Body of pancreas (tissue), 4 donors: Measurements from ENCODE around the gene ELOB. TPM values are rescaled to one million over a fixed set of nuclear protein-coding genes. Genes with fewer than 3 reads are reported as not detected.
A peak's percentile ranks its signal among the peaks of the same experiment; 100 is the strongest.

ENCODE experiments used
- ATAC-seq: fragments of 150-250 bp; one replicate; pipeline ENCODE4 v1.9.1; 2016
- DNase-seq, 4 donors: peaks; one replicate each; pipeline ENCODE4 v3.0.0-alpha.2; 2019
- H3K27ac ChIP-seq, 4 donors: fragments of 200-600 bp; sonication (generic); 1 replicate in 3 of 4; 2 replicates in 1 of 4; pipeline versions ENCODE4 v1.5.1 to v1.6.1; 2016 to 2019; ENCODE audit warnings: mild to moderate bottlenecking in 1 of 4, mixed read lengths in 1 of 4, moderate library complexity in 1 of 4
- H3K27me3 ChIP-seq, 2 donors: fragments of 200-600 bp; sonication (generic); one replicate each; pipeline ENCODE4 v1.6.0; 2016; ENCODE audit warnings: mild to moderate bottlenecking in 1 of 2
- H3K36me3 ChIP-seq, 2 donors: fragments of 200-600 bp; sonication (generic); replicated peaks in 1 of 2; 2 replicates each; pipeline ENCODE4 v1.5.1; 2016; ENCODE audit warnings: low read depth in 2 of 2; ENCODE audit not compliant: insufficient read depth in 1 of 2
- H3K4me1 ChIP-seq: fragments of 200-600 bp; sonication (generic); one replicate; pipeline ENCODE4 v1.6.0; 2016
- H3K4me3 ChIP-seq, 2 donors: fragments of 200-600 bp; sonication (generic); 1 replicate in 1 of 2; 2 replicates in 1 of 2; pipeline ENCODE4 v1.5.1; 2016 to 2019
- H3K9me3 ChIP-seq, 3 donors: fragments of 200-600 bp; sonication (generic); 1 replicate in 2 of 3; 2 replicates in 1 of 3; pipeline ENCODE4 v1.5.1; 2016
- POLR2A ChIP-seq, 3 donors: fragments of 450-650 bp; IDR thresholded peaks; one replicate each; pipeline ENCODE4 v1.6.1; 2016; ENCODE audit warnings: antibody characterized with exemption in 3 of 3, mild to moderate bottlenecking in 2 of 3
- WGBS, 2 donors: methylation state at CpG; one replicate each; pipeline ENCODE4 v1.1.5; 2017; 5-methylcytosine and 5-hydroxymethylcytosine counted together
- intact Hi-C: fragments of 100-400 bp; cut with DNase I; formaldehyde crosslinking; loops from one replicate; pipeline ENCODE4 v1.15.1; 2023
- total RNA-seq, 2 donors: library from RNA; depleted of rRNA; stranded (reverse); fragments of >200 nt; gene quantifications; one replicate each; pipeline ENCODE4 v1.1.0, GENCODE V29; 2016
- TF ChIP-seq, protein P1 (sequence below), 7 experiments: fragments of 450-650 bp in 4 of 7; fragments of 200-600 bp in 3 of 7; sonication (generic) in 3 of 7; IDR thresholded peaks; one replicate each; pipeline ENCODE4 v1.5.1; 2016 to 2019; ENCODE audit warnings: antibody characterized with exemption in 7 of 7

Gene ELOB
- total RNA-seq, 2 donors from 2014 or later: 77.5 to 186 TPM

DNA sequence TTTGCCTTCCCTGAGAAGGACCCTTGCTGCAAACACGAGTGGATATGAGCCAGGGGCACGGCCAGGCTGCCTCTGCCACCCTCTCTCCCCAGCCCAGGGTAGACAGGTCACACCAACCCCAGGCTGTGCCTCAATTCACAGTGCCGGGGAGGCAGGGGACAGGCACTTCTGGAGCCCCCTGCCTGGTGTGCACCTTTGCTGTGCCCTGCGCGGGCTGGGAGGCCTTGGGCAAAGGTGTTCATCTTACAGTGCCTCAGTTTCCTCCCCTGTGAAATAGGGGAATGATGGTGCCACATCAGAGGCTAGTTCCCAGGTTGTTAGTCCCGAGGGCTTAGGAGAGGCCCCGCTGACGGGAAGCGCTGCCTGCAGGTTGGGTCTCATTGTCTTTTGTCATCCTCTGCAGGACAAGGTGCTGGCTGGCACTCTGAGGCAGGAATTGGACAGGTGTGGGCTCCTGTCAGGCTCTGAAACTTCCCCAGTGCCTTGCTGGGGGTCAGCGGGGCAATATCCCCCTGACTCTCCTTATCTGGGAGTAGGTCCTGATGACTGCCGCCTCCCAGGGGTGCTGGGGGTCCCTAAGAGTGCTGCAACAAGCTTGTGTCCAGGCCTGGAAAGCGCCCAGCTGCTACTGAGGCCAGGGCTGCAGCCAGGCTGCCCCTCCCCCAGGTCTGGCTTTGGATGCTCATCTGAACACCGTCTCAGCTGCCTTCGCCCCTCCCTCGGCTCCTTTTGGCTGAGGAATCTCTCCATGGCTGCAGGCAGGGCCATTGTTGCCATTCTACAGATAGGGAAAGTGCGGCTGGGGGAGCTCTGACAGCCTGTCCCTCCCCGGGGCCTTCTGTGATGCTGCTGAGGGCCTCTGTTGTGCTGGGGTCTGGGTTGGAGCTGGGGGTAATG lies 43.1 kb upstream of the ELOB start:
- peaks cover 5% of the 10 kb centered on the region for H3K4me1 ChIP-seq
- ATAC-seq (no peak), DNase-seq (no peak)
- no peak overlapping the region for H3K27ac ChIP-seq
- intact Hi-C loops: no loop called here
- TF ChIP-seq POLR2A (IDR thresholded peaks at IDR 0.05): no peak
- TF ChIP-seq, protein P1, sequence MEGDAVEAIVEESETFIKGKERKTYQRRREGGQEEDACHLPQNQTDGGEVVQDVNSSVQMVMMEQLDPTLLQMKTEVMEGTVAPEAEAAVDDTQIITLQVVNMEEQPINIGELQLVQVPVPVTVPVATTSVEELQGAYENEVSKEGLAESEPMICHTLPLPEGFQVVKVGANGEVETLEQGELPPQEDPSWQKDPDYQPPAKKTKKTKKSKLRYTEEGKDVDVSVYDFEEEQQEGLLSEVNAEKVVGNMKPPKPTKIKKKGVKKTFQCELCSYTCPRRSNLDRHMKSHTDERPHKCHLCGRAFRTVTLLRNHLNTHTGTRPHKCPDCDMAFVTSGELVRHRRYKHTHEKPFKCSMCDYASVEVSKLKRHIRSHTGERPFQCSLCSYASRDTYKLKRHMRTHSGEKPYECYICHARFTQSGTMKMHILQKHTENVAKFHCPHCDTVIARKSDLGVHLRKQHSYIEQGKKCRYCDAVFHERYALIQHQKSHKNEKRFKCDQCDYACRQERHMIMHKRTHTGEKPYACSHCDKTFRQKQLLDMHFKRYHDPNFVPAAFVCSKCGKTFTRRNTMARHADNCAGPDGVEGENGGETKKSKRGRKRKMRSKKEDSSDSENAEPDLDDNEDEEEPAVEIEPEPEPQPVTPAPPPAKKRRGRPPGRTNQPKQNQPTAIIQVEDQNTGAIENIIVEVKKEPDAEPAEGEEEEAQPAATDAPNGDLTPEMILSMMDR (IDR thresholded peaks at IDR 0.05): no peak
- H3K4me3 ChIP-seq: no peak overlapping the region
- no peaks in the 10 kb centered on the region for H3K27me3 ChIP-seq
- WGBS, 2 donors: 61% methylated on average over 17 of the region's 17 CpGs; no CpG with 5 or more reads in 1 of the 2 donors
- H3K9me3 ChIP-seq: no peaks in the 10 kb centered on the region
- no peaks in the 10 kb centered on the region for H3K36me3 ChIP-seq

DNA sequence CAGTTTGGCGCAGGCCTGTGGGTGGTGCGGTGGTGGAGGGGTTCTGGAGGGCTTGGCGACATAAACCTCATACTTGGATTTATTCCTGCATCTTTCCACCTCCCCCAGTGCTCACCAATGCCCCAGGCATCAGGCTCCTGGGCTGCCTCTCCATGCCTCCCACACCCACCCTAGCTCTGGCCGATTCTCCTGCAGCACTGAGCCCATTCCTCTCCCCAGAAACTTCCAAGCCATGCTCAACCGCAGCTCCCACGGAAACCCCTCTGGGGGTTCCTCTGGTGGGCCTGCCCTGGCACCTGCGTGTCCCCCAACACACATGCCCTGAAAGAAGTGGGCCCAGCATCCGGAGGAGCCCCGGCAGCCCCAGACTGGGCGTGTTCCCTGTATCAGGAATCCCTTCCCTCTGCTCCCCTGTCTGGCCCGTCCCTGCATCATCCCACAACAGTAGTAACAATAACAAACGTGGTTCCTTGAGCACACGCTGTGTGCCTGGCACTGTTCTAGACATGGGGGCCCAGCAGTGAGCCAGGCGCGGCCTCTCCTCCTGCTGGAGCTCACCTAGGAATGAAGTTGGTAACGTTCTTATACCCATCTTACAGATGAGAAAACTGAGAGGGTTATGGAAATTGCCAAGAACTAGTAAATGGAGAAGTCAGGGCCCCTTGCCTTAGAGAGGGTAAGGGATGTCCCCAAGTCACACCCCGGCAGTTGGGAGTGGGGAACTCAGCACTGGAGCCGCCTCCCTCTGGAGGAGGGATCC lies 42.3 kb upstream of the ELOB start:
- intact Hi-C loops: no loop called here
- Histone ChIP-seq H3K4me3 (no peak overlapping the region), H3K4me1 (peaks cover 5% of the 10 kb centered on the region), H3K9me3 (no peaks in the 10 kb centered on the region), H3K27ac (no peak overlapping the region), H3K36me3 (no peaks in the 10 kb centered on the region), H3K27me3 (no peaks in the 10 kb centered on the region)
- DNase-seq: peak in 1 of 4 donors; percentile 0
- 74 to 79% methylated on average over 17 to 18 of the region's 18 CpGs for WGBS, 2 donors
- ATAC-seq: no peak
- TF ChIP-seq, protein P1 (IDR thresholded peaks at IDR 0.05): no peak
- TF ChIP-seq POLR2A (IDR thresholded peaks at IDR 0.05): no peak

DNA sequence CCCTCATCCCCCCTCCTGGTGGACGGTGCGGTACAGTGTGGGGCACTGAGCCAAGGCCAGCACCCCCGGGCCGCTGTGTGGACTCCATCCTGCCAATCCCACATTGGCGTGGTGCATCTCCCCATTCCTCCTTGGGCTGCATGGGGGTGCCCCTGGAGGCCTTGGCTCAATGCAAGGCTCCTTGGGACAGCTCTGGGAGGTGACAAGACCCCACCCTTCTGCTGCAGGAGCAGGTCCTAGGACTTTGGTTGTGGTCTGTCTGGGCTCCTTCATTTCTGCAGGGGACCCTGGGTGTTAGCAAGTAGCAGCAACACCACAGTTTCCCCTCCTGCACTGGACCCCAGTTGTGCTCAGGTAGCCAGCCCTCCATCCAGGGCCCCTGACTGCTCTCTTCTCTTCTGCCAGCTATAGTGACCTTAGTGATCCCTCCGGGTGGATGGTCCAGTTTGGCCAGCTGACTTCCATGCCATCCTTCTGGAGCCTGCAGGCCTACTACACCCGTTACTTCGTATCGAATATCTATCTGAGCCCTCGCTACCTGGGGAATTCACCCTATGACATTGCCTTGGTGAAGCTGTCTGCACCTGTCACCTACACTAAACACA lies 41.3 kb upstream of the ELOB start:
- no peaks in the 10 kb centered on the region for H3K9me3 ChIP-seq
- DNase-seq (peak in 1 of 4 donors; percentile 3), ATAC-seq (no peak)
- no peak for TF ChIP-seq POLR2A (IDR thresholded peaks at IDR 0.05)
- TF ChIP-seq, protein P1 (IDR thresholded peaks at IDR 0.05): no peak
- H3K4me1 ChIP-seq: peaks cover 5% of the 10 kb centered on the region
- H3K36me3 ChIP-seq: no peaks in the 10 kb centered on the region
- 68 to 72% methylated on average over 10 of the region's 10 CpGs for WGBS, 2 donors
- intact Hi-C loops: no loop called here
- no peak overlapping the region for H3K27ac ChIP-seq
- H3K27me3 ChIP-seq: no peaks in the 10 kb centered on the region
- no peak overlapping the region for H3K4me3 ChIP-seq

DNA sequence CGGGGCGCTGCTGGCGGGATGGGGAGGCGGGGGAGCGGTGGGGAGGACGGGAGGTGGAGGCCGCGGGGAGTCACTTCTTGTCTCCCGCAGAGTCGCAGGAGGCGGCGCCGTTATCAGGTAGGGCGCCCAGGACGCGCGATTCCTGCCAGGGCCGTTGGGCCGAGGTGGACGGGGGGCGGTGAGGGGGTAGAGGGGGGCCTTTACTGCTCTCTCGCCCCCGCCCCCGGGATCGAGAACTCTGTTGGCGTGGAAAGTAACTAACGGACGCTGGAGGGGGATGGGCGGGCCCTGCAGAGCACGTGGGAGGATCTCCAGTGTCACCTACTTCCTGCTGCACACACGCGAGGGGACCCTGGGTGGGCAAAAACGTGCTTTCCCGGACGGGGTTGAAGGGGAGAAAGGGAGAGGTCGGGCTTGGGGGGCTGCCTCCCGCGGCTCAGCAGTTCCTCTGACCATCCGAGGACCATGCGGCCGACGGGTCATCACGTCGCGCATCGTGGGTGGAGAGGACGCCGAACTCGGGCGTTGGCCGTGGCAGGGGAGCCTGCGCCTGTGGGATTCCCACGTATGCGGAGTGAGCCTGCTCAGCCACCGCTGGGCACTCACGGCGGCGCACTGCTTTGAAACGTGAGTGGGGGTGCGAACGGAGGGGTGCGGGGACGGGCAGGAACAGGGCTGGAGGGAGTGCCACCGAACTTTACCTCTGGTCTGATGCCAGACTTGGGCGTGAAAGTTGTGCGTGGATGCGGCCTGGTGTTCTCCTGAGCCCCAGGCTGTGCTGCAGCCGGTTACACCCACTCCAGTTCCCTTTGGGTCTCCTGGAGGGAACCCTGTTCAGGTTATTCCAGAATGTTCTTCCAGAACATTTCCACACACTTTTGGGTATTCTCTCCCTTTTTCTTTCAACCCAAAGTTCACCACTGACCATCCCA lies 40.5 kb upstream of the ELOB start:
- no peaks in the 10 kb centered on the region for H3K27me3 ChIP-seq
- intact Hi-C loops: no loop called here
- peak in 1 of 4 donors; percentile 2 for DNase-seq

More for the DNA sequence above, 40.5 kb upstream of the ELOB start:
- H3K4me3 ChIP-seq: no peak overlapping the region
- H3K4me1 ChIP-seq: peaks cover 5% of the 10 kb centered on the region
- no peak overlapping the region for H3K27ac ChIP-seq
- no peak for TF ChIP-seq POLR2A (IDR thresholded peaks at IDR 0.05)
- TF ChIP-seq, protein P1 (IDR thresholded peaks at IDR 0.05): no peak
- H3K36me3 ChIP-seq: no peaks in the 10 kb centered on the region
- no peaks in the 10 kb centered on the region for H3K9me3 ChIP-seq
- peak; percentile 15 for ATAC-seq
- 68 to 73% methylated on average over 54 to 68 of the region's 68 CpGs for WGBS, 2 donors
